Transverse colon (tissue), 4 donors: ENCODE data around the gene UROC1. TPM values are rescaled to one million over a fixed set of nuclear protein-coding genes. Genes with fewer than 3 reads are reported as not detected.

ENCODE experiments used
- DNase-seq: peaks from one replicate; pipeline ENCODE4 v3.0.0-alpha.2; 2019
- H3K27ac ChIP-seq, 4 donors: fragments of 200-600 bp; sonication (generic); 2 replicates each; pipeline ENCODE4 v1.5.1; 2016 to 2018; ENCODE audit warnings: inconsistent platforms in 4 of 4
- H3K27me3 ChIP-seq: fragments of 200-600 bp; sonication (generic); 2 replicates; pipeline ENCODE4 v1.5.1; 2017; ENCODE audit warnings: inconsistent platforms
- H3K36me3 ChIP-seq, 4 donors: fragments of 200-600 bp; sonication (generic); 2 replicates each; pipeline ENCODE4 v1.5.1; 2017 to 2019; ENCODE audit warnings: inconsistent platforms in 4 of 4
- H3K4me1 ChIP-seq, 4 donors: fragments of 200-600 bp; sonication (generic); 2 replicates each; pipeline ENCODE4 v1.5.1; 2017 to 2020; ENCODE audit warnings: inconsistent platforms in 4 of 4
- H3K4me3 ChIP-seq, 4 donors: fragments of 200-600 bp; sonication (generic); 1 replicate in 1 of 4; 2 replicates in 3 of 4; pipeline versions ENCODE4 v1.5.1 to v1.6.1; 2017 to 2019; ENCODE audit warnings: inconsistent platforms in 4 of 4
- H3K9me3 ChIP-seq, 2 donors: fragments of 200-600 bp; sonication (generic); 2 replicates each; pipeline ENCODE4 v1.5.1; 2017 to 2019; ENCODE audit warnings: inconsistent platforms in 2 of 2
- EP300 ChIP-seq: sonication (generic); formaldehyde crosslinking; IDR thresholded peaks from one replicate; pipeline ENCODE4 v1.6.1; 2017; ENCODE audit warnings: antibody characterized with exemption, low read depth
- POLR2A ChIP-seq: fragments of 450-650 bp; IDR thresholded peaks from one replicate; pipeline ENCODE4 v1.6.1; 2016; ENCODE audit warnings: antibody characterized with exemption, mild to moderate bottlenecking, moderate library complexity
- POLR2AphosphoS5 ChIP-seq, 3 donors: sonication (generic); formaldehyde crosslinking; IDR thresholded peaks; one replicate each; pipeline ENCODE4 v1.6.1; 2016; ENCODE audit warnings: antibody characterized with exemption in 3 of 3
- WGBS, 2 donors: methylation state at CpG; one replicate each; pipeline ENCODE4 v1.1.5; 2018; ENCODE audit warnings: low coverage in 1 of 2; 5-methylcytosine and 5-hydroxymethylcytosine counted together
- in situ Hi-C, 4 donors: fragments of 200-750 bp; cut with MboI; loops; one replicate each; pipeline versions ENCODE4 v1.15.0 to v1.15.1; 2017; ENCODE audit warnings: low sequenced_read_pairs in 3 of 4, low pct_ligation_motif_present in 1 of 4, low pct_unique_long_range_greater_than_20kb in 1 of 4
- intact Hi-C: fragments of 100-400 bp; cut with DNase I; formaldehyde crosslinking; loops from one replicate; pipeline ENCODE4 v1.15.1; 2023; ENCODE audit warnings: low total_unique reads
- total RNA-seq, 4 donors: library from RNA; depleted of rRNA; stranded (reverse); fragments of >200 nt; gene quantifications; one replicate each; pipeline ENCODE4 v1.1.0, GENCODE V29; 2016
- TF ChIP-seq, protein P1 (sequence below), 5 experiments: fragments of 200-600 bp in 3 of 5; fragments of 450-650 bp in 2 of 5; sonication (generic) in 3 of 5; IDR thresholded peaks; 1 replicate in 2 of 5; 2 replicates in 3 of 5; pipeline ENCODE4 v1.5.1; 2016 to 2017; ENCODE audit warnings: antibody characterized with exemption in 5 of 5, inconsistent platforms in 3 of 5, mild to moderate bottlenecking in 2 of 5, moderate library complexity in 1 of 5

The UROC1 gene
- total RNA-seq, 4 donors from 2014 or later, result not detected

GRCh38 chr3:126498461-126498860 lies 19.1 kb downstream of the UROC1 start:
- WGBS, 2 donors, result 79% methylated on average over 4 of the region's 4 CpGs; no CpG with 5 or more reads in 1 of the 2 donors
- in situ Hi-C loops (no loop called here), intact Hi-C loops (no loop called here)
- Histone ChIP-seq H3K9me3 (no peaks in the 10 kb centered on the region), H3K27me3 (no peaks in the 10 kb centered on the region), H3K36me3 (no peaks in the 10 kb centered on the region), H3K4me3 (no peak overlapping the region), H3K27ac (no peak overlapping the region), H3K4me1 (no peaks in the 10 kb centered on the region)
- TF ChIP-seq POLR2AphosphoS5 (IDR thresholded peaks at IDR 0.05) (no peak), POLR2A (no peak), EP300 (no peak)
- TF ChIP-seq, protein P1, sequence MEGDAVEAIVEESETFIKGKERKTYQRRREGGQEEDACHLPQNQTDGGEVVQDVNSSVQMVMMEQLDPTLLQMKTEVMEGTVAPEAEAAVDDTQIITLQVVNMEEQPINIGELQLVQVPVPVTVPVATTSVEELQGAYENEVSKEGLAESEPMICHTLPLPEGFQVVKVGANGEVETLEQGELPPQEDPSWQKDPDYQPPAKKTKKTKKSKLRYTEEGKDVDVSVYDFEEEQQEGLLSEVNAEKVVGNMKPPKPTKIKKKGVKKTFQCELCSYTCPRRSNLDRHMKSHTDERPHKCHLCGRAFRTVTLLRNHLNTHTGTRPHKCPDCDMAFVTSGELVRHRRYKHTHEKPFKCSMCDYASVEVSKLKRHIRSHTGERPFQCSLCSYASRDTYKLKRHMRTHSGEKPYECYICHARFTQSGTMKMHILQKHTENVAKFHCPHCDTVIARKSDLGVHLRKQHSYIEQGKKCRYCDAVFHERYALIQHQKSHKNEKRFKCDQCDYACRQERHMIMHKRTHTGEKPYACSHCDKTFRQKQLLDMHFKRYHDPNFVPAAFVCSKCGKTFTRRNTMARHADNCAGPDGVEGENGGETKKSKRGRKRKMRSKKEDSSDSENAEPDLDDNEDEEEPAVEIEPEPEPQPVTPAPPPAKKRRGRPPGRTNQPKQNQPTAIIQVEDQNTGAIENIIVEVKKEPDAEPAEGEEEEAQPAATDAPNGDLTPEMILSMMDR (IDR thresholded peaks at IDR 0.05), result no peak
- no peak for DNase-seq

DNA sequence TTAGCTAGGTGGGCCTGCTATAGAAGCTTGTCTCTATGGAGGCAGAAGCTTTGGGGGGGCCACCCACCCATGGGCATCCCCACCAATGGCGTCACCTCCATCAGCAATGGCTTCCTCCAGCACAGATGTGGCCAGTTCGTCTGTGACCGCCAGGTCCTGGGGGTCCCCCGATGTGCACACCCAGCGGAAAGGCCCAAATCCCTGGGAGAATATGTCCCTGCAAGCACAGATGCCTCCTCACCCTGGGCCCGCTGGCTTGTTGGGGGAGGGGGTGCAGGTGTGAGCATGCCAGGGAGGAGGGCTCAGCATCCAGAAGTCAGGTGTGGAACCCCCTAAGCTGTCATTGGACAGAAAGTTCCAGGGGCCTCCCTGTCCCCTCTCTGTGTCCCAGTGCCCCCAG lies 19.6 kb downstream of the UROC1 start:
- Histone ChIP-seq H3K4me3 (no peak overlapping the region), H3K4me1 (no peaks in the 10 kb centered on the region), H3K9me3 (no peaks in the 10 kb centered on the region), H3K27me3 (no peaks in the 10 kb centered on the region), H3K27ac (no peak overlapping the region), H3K36me3 (no peaks in the 10 kb centered on the region)
- intact Hi-C loops, result no loop called here
- in situ Hi-C loops, result no loop called here
- 93% methylated on average over 6 of the region's 6 CpGs; no CpG with 5 or more reads in 1 of the 2 donors for WGBS, 2 donors
- TF ChIP-seq, protein P1 (IDR thresholded peaks at IDR 0.05), result no peak
- no peak for TF ChIP-seq POLR2A
- TF ChIP-seq EP300, result no peak
- TF ChIP-seq POLR2AphosphoS5 (IDR thresholded peaks at IDR 0.05), result no peak
- no peak for DNase-seq

DNA sequence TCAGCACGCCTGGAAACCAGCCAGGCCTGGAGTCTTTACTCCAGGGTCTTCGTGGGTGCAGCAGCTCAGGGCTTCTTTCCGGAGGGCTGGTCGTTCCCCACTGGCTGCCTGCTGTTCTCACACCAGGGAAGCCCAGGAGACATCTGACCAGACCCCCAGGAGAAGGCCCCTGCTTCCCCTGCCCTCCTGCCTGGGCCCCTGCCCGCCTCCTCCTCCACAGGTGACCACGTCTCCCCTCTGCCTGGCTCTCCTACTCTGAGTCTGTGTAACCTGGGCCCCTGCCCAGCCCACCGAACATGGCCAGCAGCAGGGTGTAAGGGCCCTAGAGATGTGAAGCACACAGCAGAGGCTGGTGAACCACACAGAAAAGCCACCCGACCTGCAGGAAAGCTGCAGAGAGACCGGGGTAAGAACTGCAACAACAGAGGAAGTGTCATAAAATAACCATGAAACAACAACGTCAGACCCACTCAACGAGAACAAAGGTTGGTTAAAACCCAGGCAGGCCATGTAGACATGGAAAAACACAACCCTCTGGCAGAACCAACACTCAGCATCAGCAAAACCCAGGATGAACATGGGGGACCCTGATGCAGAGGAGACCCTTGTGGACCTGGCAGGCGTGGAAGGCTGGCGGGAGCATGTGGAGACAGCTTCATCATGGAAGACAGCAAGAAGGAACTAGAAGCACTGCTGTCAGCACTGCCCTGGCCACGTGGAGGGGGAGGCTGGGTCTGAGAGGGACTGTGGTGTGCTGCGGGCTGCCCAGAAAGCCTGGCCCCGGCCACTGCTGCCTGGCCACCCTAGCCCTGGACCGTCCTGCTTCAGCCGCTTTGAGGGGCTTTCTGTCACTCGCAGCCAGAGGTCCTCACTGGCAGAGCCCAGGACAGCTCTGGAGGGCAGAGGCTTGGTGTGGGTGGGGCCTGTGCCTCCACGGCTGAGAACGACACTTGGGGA lies 20.4 kb downstream of the UROC1 start:
- no peaks in the 10 kb centered on the region for H3K36me3 ChIP-seq
- H3K27ac ChIP-seq, result no peak overlapping the region
- no peak overlapping the region for H3K4me3 ChIP-seq
- 66 to 68% methylated on average over 7 to 20 of the region's 21 CpGs for WGBS, 2 donors
- DNase-seq, result no peak
- intact Hi-C loops (no loop called here), in situ Hi-C loops (no loop called here)
- H3K9me3 ChIP-seq, result no peaks in the 10 kb centered on the region
- TF ChIP-seq POLR2AphosphoS5 (IDR thresholded peaks at IDR 0.05), result no peak
- TF ChIP-seq, protein P1 (IDR thresholded peaks at IDR 0.05), result no peak
- no peaks in the 10 kb centered on the region for H3K4me1 ChIP-seq
- no peaks in the 10 kb centered on the region for H3K27me3 ChIP-seq

DNA sequence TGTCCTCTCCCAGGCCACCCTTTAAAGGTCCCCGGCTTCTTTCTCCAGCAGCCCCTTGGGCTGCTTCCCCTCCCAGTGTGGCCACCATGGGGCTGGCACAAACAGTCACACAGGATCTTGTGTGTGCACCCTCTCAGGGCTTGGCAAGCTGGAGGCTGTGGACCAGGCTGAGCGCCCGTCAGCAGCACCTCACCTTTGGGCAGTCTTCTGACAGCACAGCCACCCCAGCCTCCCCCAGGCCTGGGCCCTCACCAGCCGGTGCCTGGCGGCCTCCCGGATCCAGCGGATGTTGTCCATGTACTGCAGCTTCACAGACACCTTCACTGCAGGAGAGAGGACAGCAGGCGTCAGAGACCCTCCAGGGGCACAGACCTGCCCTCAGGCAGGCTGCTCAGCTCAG lies 21.8 kb downstream of the UROC1 start:
- DNase-seq, result no peak
- Histone ChIP-seq H3K27ac (no peak overlapping the region), H3K4me3 (no peak overlapping the region), H3K36me3 (no peaks in the 10 kb centered on the region), H3K9me3 (no peaks in the 10 kb centered on the region), H3K27me3 (no peaks in the 10 kb centered on the region), H3K4me1 (no peaks in the 10 kb centered on the region)
- TF ChIP-seq POLR2AphosphoS5 (IDR thresholded peaks at IDR 0.05) (no peak), EP300 (no peak), POLR2A (no peak)
- TF ChIP-seq, protein P1 (IDR thresholded peaks at IDR 0.05), result no peak
- in situ Hi-C loops (no loop called here), intact Hi-C loops (no loop called here)
- WGBS, 2 donors, result 96% methylated on average over 3 of the region's 8 CpGs; no CpG with 5 or more reads in 1 of the 2 donors
